Astrocyte (in vitro differentiated cells and primary cell): ENCODE results near the gene HTR1D. TPM values are rescaled to one million over a fixed set of nuclear protein-coding genes. Genes with fewer than 3 reads are reported as not detected.
A peak's percentile ranks its signal among the peaks of the same experiment; 100 is the strongest.

Experiments used
- DNase-seq: peaks from one replicate; pipeline ENCODE4 v3.0.0-alpha.2; 2010; ENCODE audit warnings: low read depth
- FAIRE-seq: peaks from 2 replicates; lab custom pipeline; 2011; peaks lifted over from hg19 to GRCh38; lab: Jason Lieb, UNC
- H2AFZ ChIP-seq: 2 replicates; pipeline ENCODE4 v1.6.0; 2012; ENCODE audit warnings: low read depth, low read length, inconsistent platforms
- H3K27ac ChIP-seq: 2 replicates; pipeline ENCODE4 v1.5.1; 2011; ENCODE audit warnings: low read depth, low read length, inconsistent platforms
- H3K27me3 ChIP-seq: 2 replicates; pipeline ENCODE4 v1.6.0; 2011; ENCODE audit warnings: low read length, inconsistent platforms; ENCODE audit not compliant: insufficient read depth
- H3K36me3 ChIP-seq: 2 replicates; pipeline ENCODE4 v1.5.1; 2011; ENCODE audit warnings: low read length, inconsistent platforms; ENCODE audit not compliant: insufficient read depth
- H3K4me1 ChIP-seq: 2 replicates; pipeline ENCODE4 v1.5.1; 2011; ENCODE audit warnings: low read length, inconsistent platforms; ENCODE audit not compliant: insufficient read depth
- H3K4me2 ChIP-seq: 2 replicates; pipeline ENCODE4 v1.6.0; 2012; ENCODE audit warnings: low read length, inconsistent platforms
- H3K4me3 ChIP-seq: 2 replicates; pipeline ENCODE4 v1.5.1; 2011; ENCODE audit warnings: low read depth, mild to moderate bottlenecking, low read length, inconsistent platforms; ENCODE audit not compliant: insufficient read depth
- H3K79me2 ChIP-seq: 2 replicates; pipeline ENCODE4 v1.6.0; 2012; ENCODE audit warnings: mild to moderate bottlenecking, low read length, inconsistent platforms; ENCODE audit not compliant: insufficient read depth
- H3K9ac ChIP-seq: 2 replicates; pipeline ENCODE4 v1.6.0; 2012; ENCODE audit warnings: mild to moderate bottlenecking, low read length, inconsistent platforms
- H3K9me3 ChIP-seq: 2 replicates; pipeline ENCODE4 v1.5.1; 2012; ENCODE audit warnings: low read depth, mild to moderate bottlenecking, low read length, inconsistent platforms; ENCODE audit not compliant: insufficient read depth
- H4K20me1 ChIP-seq: 2 replicates; pipeline ENCODE4 v1.6.0; 2012; ENCODE audit warnings: low read length, inconsistent platforms; ENCODE audit not compliant: insufficient read depth
- H3K27ac Mint-ChIP-seq: one replicate; pipeline ENCODE4 v1.8.0; 2021; ENCODE audit warnings: mild to moderate bottlenecking, mixed read lengths; ENCODE audit not compliant: unreplicated experiment
- H3K27me3 Mint-ChIP-seq: one replicate; pipeline ENCODE4 v1.8.0; 2021; ENCODE audit warnings: low read depth, mixed read lengths; ENCODE audit not compliant: unreplicated experiment
- H3K36me3 Mint-ChIP-seq: one replicate; pipeline ENCODE4 v1.8.0; 2021; ENCODE audit warnings: low read depth, mixed read lengths; ENCODE audit not compliant: unreplicated experiment
- H3K4me1 Mint-ChIP-seq: one replicate; pipeline ENCODE4 v1.8.0; 2021; ENCODE audit warnings: low read depth, mixed read lengths; ENCODE audit not compliant: unreplicated experiment
- H3K4me3 Mint-ChIP-seq: one replicate; pipeline ENCODE4 v1.8.0; 2021; ENCODE audit warnings: mild to moderate bottlenecking, moderate library complexity, mixed read lengths; ENCODE audit not compliant: unreplicated experiment
- H3K9me3 Mint-ChIP-seq: one replicate; pipeline ENCODE4 v1.8.0; 2021; ENCODE audit warnings: mild to moderate bottlenecking, mixed read lengths; ENCODE audit not compliant: unreplicated experiment
- CTCF ChIP-seq: IDR thresholded peaks from 2 replicates; pipeline ENCODE4 v1.5.1; 2011; ENCODE audit warnings: low read depth, mild to moderate bottlenecking, inconsistent platforms, low read length, moderate library complexity; ENCODE audit not compliant: insufficient read depth
- EZH2 ChIP-seq: IDR thresholded peaks from 2 replicates; pipeline ENCODE4 v1.6.1; 2012; ENCODE audit warnings: mild to moderate bottlenecking, low read length, inconsistent platforms; ENCODE audit not compliant: insufficient read depth
- total RNA-seq: library from RNA; stranded (reverse); gene quantifications from 2 replicates; pipeline ENCODE4 v1.2.1, GENCODE V29; 2021

HTR1D gene
- total RNA-seq, 1 donor from 2014 or later: 3.3 TPM

GRCh38 chr1:23167353-23168078 lies 49.8 kb downstream of the HTR1D start:
- FAIRE-seq (no peak), DNase-seq (peak; percentile 57)
- peaks cover 56% of the 10 kb centered on the region for H3K79me2 ChIP-seq
- H3K9me3 Mint-ChIP-seq: no peaks in the 10 kb centered on the region
- peaks cover 2% of the 10 kb centered on the region for H3K36me3 Mint-ChIP-seq
- H3K4me1 ChIP-seq: peaks cover 28% of the 10 kb centered on the region
- H3K4me3 Mint-ChIP-seq: peak overlapping the region; percentile 97
- H3K27me3 ChIP-seq: no peaks in the 10 kb centered on the region
- no peaks in the 10 kb centered on the region for H3K9me3 ChIP-seq
- peak overlapping the region; percentile 87 for H3K4me3 ChIP-seq
- H3K27ac ChIP-seq: peak overlapping the region; percentile 96
- peaks cover 54% of the 10 kb centered on the region for H4K20me1 ChIP-seq
- H3K9ac ChIP-seq: peak overlapping the region; percentile 100
- peak overlapping the region; percentile 98 for H3K4me2 ChIP-seq
- no peak overlapping the region for H2AFZ ChIP-seq
- H3K27me3 Mint-ChIP-seq: no peaks in the 10 kb centered on the region
- peaks cover 3% of the 10 kb centered on the region for H3K36me3 ChIP-seq
- peaks cover 25% of the 10 kb centered on the region for H3K4me1 Mint-ChIP-seq
- TF ChIP-seq CTCF: peak; percentile 1
- no peak for TF ChIP-seq EZH2
- peak overlapping the region; percentile 85 for H3K27ac Mint-ChIP-seq

GRCh38 chr1:23166854-23167253 lies 50.4 kb downstream of the HTR1D start:
- peak overlapping the region; percentile 96 for H3K27ac ChIP-seq
- peak overlapping the region; percentile 87 for H3K4me3 ChIP-seq
- Mint-ChIP-seq H3K36me3 (peaks cover 2% of the 10 kb centered on the region), H3K27ac (peak overlapping the region; percentile 85), H3K9me3 (no peaks in the 10 kb centered on the region), H3K4me3 (peak overlapping the region; percentile 97), H3K4me1 (peaks cover 25% of the 10 kb centered on the region), H3K27me3 (no peaks in the 10 kb centered on the region)
- peaks cover 28% of the 10 kb centered on the region for H3K4me1 ChIP-seq
- no peaks in the 10 kb centered on the region for H3K9me3 ChIP-seq
- DNase-seq (no peak), FAIRE-seq (no peak)
- peak overlapping the region; percentile 100 for H3K9ac ChIP-seq
- TF ChIP-seq EZH2 (no peak), CTCF (peak; percentile 1)
- no peak overlapping the region for H2AFZ ChIP-seq
- peaks cover 60% of the 10 kb centered on the region for H4K20me1 ChIP-seq
- peaks cover 3% of the 10 kb centered on the region for H3K36me3 ChIP-seq
- no peaks in the 10 kb centered on the region for H3K27me3 ChIP-seq
- peak overlapping the region; percentile 98 for H3K4me2 ChIP-seq
- H3K79me2 ChIP-seq: peaks cover 62% of the 10 kb centered on the region

GRCh38 chr1:23163395-23163794 lies 53.9 kb downstream of the HTR1D start:
- H3K79me2 ChIP-seq: peaks cover 95% of the 10 kb centered on the region
- peaks cover 19% of the 10 kb centered on the region for H3K4me1 Mint-ChIP-seq

More at GRCh38 chr1:23163395-23163794, 53.9 kb downstream of the HTR1D start:
- no peak overlapping the region for H3K9ac ChIP-seq
- no peaks in the 10 kb centered on the region for H3K9me3 ChIP-seq
- Mint-ChIP-seq H3K9me3 (no peaks in the 10 kb centered on the region), H3K27me3 (no peaks in the 10 kb centered on the region), H3K36me3 (peaks cover 2% of the 10 kb centered on the region), H3K4me3 (no peak overlapping the region), H3K27ac (no peak overlapping the region)
- H3K4me1 ChIP-seq: peaks cover 21% of the 10 kb centered on the region
- H3K27ac ChIP-seq: no peak overlapping the region
- peaks cover 94% of the 10 kb centered on the region for H4K20me1 ChIP-seq
- no peak overlapping the region for H3K4me2 ChIP-seq
- no peaks in the 10 kb centered on the region for H3K27me3 ChIP-seq
- no peak overlapping the region for H2AFZ ChIP-seq
- TF ChIP-seq EZH2: no peak
- no peak for TF ChIP-seq CTCF
- no peak overlapping the region for H3K4me3 ChIP-seq
- H3K36me3 ChIP-seq: peaks cover 3% of the 10 kb centered on the region
- no peak for DNase-seq
- FAIRE-seq: no peak
